Panc1 (cell line): Measurements from ENCODE around the gene CACNA1A. TPM values are rescaled to one million over a fixed set of nuclear protein-coding genes. Genes with fewer than 3 reads are reported as not detected.

Experiments used
- ATAC-seq: fragments of 200-7000 bp; cut with Tn5 transposase; 2 replicates; pipeline ENCODE4 v1.9.1; 2020; ENCODE audit warnings: mild to moderate bottlenecking, moderate library complexity
- BruUV-seq: library from RNA; stranded (reverse); fragments of 400-500 nt; replicated peaks from 2 replicates; lab custom pipeline; 2021; lab: Mats Ljungman, UMichigan
- CTCF ChIA-PET: fragments of 300-600 bp; sonication (Branson Sonifier 250); formaldehyde crosslinking; loops from one replicate; lab custom pipeline; 2022; ENCODE audit warnings: antibody characterized with exemption; lab: Charles Lee
- POLR2A ChIA-PET: fragments of 300-600 bp; sonication (Branson Sonifier 250); formaldehyde crosslinking; loops from one replicate; lab custom pipeline; 2022; ENCODE audit warnings: antibody characterized with exemption; lab: Charles Lee
- DNase-seq: peaks from one replicate; pipeline ENCODE4 v3.0.0-alpha.2; 2010; ENCODE audit warnings: low read depth, low spot score
- H3K27ac ChIP-seq: 2 replicates; pipeline ENCODE4 v1.5.1; 2011; ENCODE audit warnings: mild to moderate bottlenecking, low read length, inconsistent platforms
- H3K27me3 ChIP-seq: fragments of 200-500 bp; sonication (Bioruptor generic); 2 replicates; pipeline ENCODE4 v1.6.0; 2014; ENCODE audit warnings: low read length, inconsistent platforms; ENCODE audit not compliant: control insufficient read depth, insufficient read depth
- H3K36me3 ChIP-seq: fragments of 200-500 bp; sonication (Bioruptor generic); 2 replicates; pipeline ENCODE4 v1.5.1; 2014; ENCODE audit warnings: inconsistent platforms, mild to moderate bottlenecking, low read length, moderate library complexity; ENCODE audit not compliant: control insufficient read depth, insufficient read depth
- H3K4me1 ChIP-seq: 2 replicates; pipeline ENCODE4 v1.5.1; 2011; ENCODE audit warnings: inconsistent platforms, mild to moderate bottlenecking, low read length, moderate library complexity; ENCODE audit not compliant: control insufficient read depth, insufficient read depth
- H3K4me3 ChIP-seq, 2 experiments: 2 replicates each; pipeline ENCODE4 v1.5.1; 2011 to 2012; ENCODE audit warnings: low read depth in 2 of 2, low read length in 2 of 2, mild to moderate bottlenecking in 2 of 2, inconsistent platforms in 1 of 2, moderate library complexity in 1 of 2
- H3K9me3 ChIP-seq: fragments of 200-500 bp; sonication (Bioruptor generic); 2 replicates; pipeline ENCODE4 v1.5.1; 2014; ENCODE audit warnings: low read depth, mild to moderate bottlenecking, inconsistent platforms, low read length, moderate library complexity; ENCODE audit not compliant: control insufficient read depth, insufficient read depth
- POLR2AphosphoS5 ChIP-seq: IDR thresholded peaks from 2 replicates; pipeline ENCODE4 v1.6.1; 2012; ENCODE audit warnings: mild to moderate bottlenecking, low read depth, low read length, moderate library complexity
- SIN3A ChIP-seq: IDR thresholded peaks from 2 replicates; pipeline ENCODE4 v1.6.1; 2012; ENCODE audit warnings: low read depth, mild to moderate bottlenecking, low read length, moderate library complexity, borderline replicate concordance; ENCODE audit not compliant: insufficient read depth
- TCF7L2 ChIP-seq: IDR thresholded peaks from 2 replicates; pipeline ENCODE4 v1.6.1; 2011; ENCODE audit warnings: mild to moderate bottlenecking, low read depth, low read length, inconsistent platforms
- in situ Hi-C: cut with HindIII; loops from 2 replicates; pipeline ENCODE4 v1.10.0; 2016; ENCODE audit warnings: low sequenced_read_pairs, low pct_unique_long_range_greater_than_20kb
- intact Hi-C: fragments of 100-400 bp; cut with micrococcal nuclease; formaldehyde crosslinking; loops from one replicate; pipeline ENCODE4 v1.10.0; 2022; ENCODE audit not compliant: unreplicated experiment
- total RNA-seq: library from RNA; stranded (reverse); gene quantifications from one replicate; pipeline ENCODE4 v1.2.1, GENCODE V29; 2021; ENCODE audit not compliant: unreplicated experiment
- TF ChIP-seq, protein P1 (sequence below), 2 experiments: IDR thresholded peaks; 2 replicates each; pipeline ENCODE4 v1.6.1; 2011 to 2012; ENCODE audit warnings: low read depth in 2 of 2, control low read depth in 1 of 2, low read length in 1 of 2, mild to moderate bottlenecking in 1 of 2, moderate library complexity in 1 of 2; ENCODE audit not compliant: insufficient read depth in 1 of 2
- TF ChIP-seq, protein P2 (sequence below): fragments of 450-650 bp; IDR thresholded peaks from 2 replicates; pipeline ENCODE4 v1.5.1; 2017; ENCODE audit warnings: mild to moderate bottlenecking

CACNA1A gene
- total RNA-seq, 1 experiment from 2014 or later = 0.51 TPM

DNA sequence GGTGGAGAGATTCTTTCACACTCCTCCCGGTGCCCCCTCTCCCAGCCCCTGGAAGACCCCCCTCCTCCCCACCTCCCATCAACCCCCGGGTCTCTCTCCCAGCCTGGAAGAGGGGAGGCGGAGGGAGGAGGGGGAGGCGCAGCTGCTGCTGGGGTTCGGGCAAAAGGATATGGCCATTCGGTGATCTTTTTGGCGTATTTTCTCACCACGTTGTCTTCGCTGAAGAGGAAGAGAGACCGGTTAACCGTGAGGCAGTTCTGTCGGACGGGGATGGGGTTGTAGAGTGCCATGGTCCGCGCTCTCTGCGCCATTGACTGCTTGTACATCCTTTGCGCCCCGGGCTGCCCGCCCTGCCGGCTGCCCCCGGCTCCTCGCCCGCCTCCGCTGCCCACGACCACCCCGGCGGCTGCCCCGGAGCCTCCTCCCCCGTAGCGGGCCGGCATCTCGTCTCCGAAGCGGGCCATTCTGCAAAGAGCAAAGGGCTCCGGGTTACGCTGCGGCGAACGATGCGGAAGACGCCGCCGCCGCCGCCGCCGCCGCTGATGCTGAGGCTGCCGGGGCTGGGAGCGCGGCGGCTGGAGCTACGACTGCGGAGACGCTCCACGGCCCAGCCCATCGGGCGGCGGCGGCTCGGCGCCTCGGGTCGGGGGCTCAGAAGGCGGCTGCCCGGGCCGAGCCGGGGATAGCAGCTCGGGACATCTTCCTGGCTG, 363 bp downstream of the CACNA1A start:
- BruUV-seq = no TSS peak
- ATAC-seq = no peak

DNA sequence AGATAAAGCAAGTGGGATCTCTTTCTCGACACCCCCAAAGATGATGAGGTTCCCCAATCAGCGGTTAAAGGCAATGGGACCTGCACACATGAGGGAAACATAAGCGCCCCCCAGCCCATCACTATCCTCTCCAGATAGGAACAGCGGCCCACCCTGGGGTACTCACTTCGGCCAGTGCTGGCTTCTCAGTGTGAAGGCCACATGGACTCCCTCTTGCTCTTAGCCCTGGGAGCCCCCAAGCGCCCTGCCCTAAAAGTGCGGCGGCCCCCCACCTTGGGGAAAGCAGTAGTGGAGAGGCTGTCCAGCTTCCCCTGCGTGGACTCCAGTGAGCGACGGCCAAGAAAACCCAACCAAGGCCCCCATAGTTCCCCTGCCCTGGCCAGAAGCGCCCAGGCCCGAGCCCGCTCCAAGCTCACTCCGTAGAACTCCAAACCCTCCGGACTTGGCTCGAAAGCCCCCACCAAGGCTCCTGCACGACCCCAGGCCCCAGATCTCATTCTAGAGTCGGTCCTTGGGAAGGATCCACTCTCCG, 1.0 kb downstream of the CACNA1A start:
- POLR2A ChIA-PET = no interaction called here
- intact Hi-C loops = no loop called here

More for the DNA sequence above, 363 bp downstream of the CACNA1A start:
- ChIA-PET POLR2A (no interaction called here), CTCF (no interaction called here)
- TF ChIP-seq TCF7L2 (no peak), POLR2AphosphoS5 (no peak), SIN3A (no peak)
- TF ChIP-seq, protein P1, sequence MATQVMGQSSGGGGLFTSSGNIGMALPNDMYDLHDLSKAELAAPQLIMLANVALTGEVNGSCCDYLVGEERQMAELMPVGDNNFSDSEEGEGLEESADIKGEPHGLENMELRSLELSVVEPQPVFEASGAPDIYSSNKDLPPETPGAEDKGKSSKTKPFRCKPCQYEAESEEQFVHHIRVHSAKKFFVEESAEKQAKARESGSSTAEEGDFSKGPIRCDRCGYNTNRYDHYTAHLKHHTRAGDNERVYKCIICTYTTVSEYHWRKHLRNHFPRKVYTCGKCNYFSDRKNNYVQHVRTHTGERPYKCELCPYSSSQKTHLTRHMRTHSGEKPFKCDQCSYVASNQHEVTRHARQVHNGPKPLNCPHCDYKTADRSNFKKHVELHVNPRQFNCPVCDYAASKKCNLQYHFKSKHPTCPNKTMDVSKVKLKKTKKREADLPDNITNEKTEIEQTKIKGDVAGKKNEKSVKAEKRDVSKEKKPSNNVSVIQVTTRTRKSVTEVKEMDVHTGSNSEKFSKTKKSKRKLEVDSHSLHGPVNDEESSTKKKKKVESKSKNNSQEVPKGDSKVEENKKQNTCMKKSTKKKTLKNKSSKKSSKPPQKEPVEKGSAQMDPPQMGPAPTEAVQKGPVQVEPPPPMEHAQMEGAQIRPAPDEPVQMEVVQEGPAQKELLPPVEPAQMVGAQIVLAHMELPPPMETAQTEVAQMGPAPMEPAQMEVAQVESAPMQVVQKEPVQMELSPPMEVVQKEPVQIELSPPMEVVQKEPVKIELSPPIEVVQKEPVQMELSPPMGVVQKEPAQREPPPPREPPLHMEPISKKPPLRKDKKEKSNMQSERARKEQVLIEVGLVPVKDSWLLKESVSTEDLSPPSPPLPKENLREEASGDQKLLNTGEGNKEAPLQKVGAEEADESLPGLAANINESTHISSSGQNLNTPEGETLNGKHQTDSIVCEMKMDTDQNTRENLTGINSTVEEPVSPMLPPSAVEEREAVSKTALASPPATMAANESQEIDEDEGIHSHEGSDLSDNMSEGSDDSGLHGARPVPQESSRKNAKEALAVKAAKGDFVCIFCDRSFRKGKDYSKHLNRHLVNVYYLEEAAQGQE (IDR thresholded peaks at IDR 0.05; ENCODE audit: insufficient read depth in 1 of 2, low read depth in 2 of 2, low read length in 1 of 2) = no peak
- TF ChIP-seq, protein P2, sequence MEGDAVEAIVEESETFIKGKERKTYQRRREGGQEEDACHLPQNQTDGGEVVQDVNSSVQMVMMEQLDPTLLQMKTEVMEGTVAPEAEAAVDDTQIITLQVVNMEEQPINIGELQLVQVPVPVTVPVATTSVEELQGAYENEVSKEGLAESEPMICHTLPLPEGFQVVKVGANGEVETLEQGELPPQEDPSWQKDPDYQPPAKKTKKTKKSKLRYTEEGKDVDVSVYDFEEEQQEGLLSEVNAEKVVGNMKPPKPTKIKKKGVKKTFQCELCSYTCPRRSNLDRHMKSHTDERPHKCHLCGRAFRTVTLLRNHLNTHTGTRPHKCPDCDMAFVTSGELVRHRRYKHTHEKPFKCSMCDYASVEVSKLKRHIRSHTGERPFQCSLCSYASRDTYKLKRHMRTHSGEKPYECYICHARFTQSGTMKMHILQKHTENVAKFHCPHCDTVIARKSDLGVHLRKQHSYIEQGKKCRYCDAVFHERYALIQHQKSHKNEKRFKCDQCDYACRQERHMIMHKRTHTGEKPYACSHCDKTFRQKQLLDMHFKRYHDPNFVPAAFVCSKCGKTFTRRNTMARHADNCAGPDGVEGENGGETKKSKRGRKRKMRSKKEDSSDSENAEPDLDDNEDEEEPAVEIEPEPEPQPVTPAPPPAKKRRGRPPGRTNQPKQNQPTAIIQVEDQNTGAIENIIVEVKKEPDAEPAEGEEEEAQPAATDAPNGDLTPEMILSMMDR = no peak
- no peak for DNase-seq
- no peak overlapping the region for H3K27ac ChIP-seq
- in situ Hi-C loops = no loop called here
- H3K4me1 ChIP-seq = no peaks in the 10 kb centered on the region
- intact Hi-C loops = no loop called here
- H3K27me3 ChIP-seq = peaks cover 25% of the 10 kb centered on the region
- H3K4me3 ChIP-seq = no peak overlapping the region
- H3K9me3 ChIP-seq = no peaks in the 10 kb centered on the region
- H3K36me3 ChIP-seq = no peaks in the 10 kb centered on the region

More for the DNA sequence above, 1.0 kb downstream of the CACNA1A start:
- Histone ChIP-seq H3K9me3 (no peaks in the 10 kb centered on the region), H3K27ac (no peak overlapping the region), H3K36me3 (no peaks in the 10 kb centered on the region), H3K27me3 (peaks cover 25% of the 10 kb centered on the region), H3K4me1 (no peaks in the 10 kb centered on the region), H3K4me3 (no peak overlapping the region)
- TF ChIP-seq, protein P1 (IDR thresholded peaks at IDR 0.05; ENCODE audit: insufficient read depth in 1 of 2, low read depth in 2 of 2, low read length in 1 of 2) = no peak
- TF ChIP-seq POLR2AphosphoS5 (no peak), SIN3A (no peak)
- TF ChIP-seq, protein P2 = no peak
- no peak for ATAC-seq
- BruUV-seq = no TSS peak
- no peak for DNase-seq
- in situ Hi-C loops = no loop called here
- CTCF ChIA-PET = no interaction called here
